K562 (cell line): ENCODE results near the gene SFR1. TPM values are rescaled to one million over a fixed set of nuclear protein-coding genes. Genes with fewer than 3 reads are reported as not detected.

Experiments
- ATAC-seq: fragments of 200-7000 bp; cut with Tn5 transposase; 3 replicates; pipeline ENCODE4 v1.9.1; 2020; ENCODE audit warnings: moderate library complexity
- BruUV-seq: library from RNA; stranded (reverse); fragments of 400-500 nt; replicated peaks from 2 replicates; lab custom pipeline; 2021; lab: Mats Ljungman, UMichigan
- CTCF ChIA-PET: fragments of 300-600 bp; formaldehyde crosslinking; extraction: SDS; loops from one replicate; lab custom pipeline; 2021; ENCODE audit warnings: low intra/inter-chr PET ratio; lab: Yijun Ruan, JAX
- POLR2A ChIA-PET: fragments of 300-600, 350-650 bp; sonication (Branson Sonifier 250); formaldehyde crosslinking; extraction: SDS; loops from one replicate; lab custom pipeline; 2021; ENCODE audit warnings: antibody characterized with exemption, inconsistent platforms; lab: Yijun Ruan, JAX
- DNase-seq, 4 experiments: peaks; one replicate each; pipeline versions ENCODE4 v3.0.0 to v3.0.0-alpha.2; 2011 to 2018; ENCODE audit warnings: low spot score in 3 of 4, mixed read lengths in 3 of 4; ENCODE audit errors: extremely low read depth in 1 of 4
- FAIRE-seq: peaks from 2 replicates; lab custom pipeline; 2011; peaks lifted over from hg19 to GRCh38; lab: Jason Lieb, UNC
- H2AFZ ChIP-seq: 2 replicates; pipeline ENCODE4 v1.6.0; 2011; ENCODE audit warnings: low read depth, low read length, control low read depth, inconsistent platforms
- H3K27ac ChIP-seq: fragments of 200-600 bp; 3 replicates; pipeline ENCODE4 v1.8.0; 2011; ENCODE audit warnings: low read depth, mild to moderate bottlenecking, control low read depth, inconsistent platforms, low read length, moderate library complexity, mixed read lengths; ENCODE audit errors: extremely low read depth
- H3K27me3 ChIP-seq, 2 experiments: fragments of 300-600 bp in 1 of 2; 2 replicates in 1 of 2; 3 replicates in 1 of 2; pipeline versions ENCODE4 v1.6.0 to v1.8.0; 2011; ENCODE audit warnings: inconsistent platforms in 2 of 2, low read length in 2 of 2, mild to moderate bottlenecking in 1 of 2, mixed read lengths in 1 of 2, moderate library complexity in 1 of 2; ENCODE audit not compliant: control insufficient read depth in 2 of 2, insufficient read depth in 2 of 2
- H3K36me3 ChIP-seq: fragments of 300-600 bp; 3 replicates; pipeline ENCODE4 v1.8.0; 2011; ENCODE audit warnings: mild to moderate bottlenecking, low read length, inconsistent platforms; ENCODE audit not compliant: control insufficient read depth, insufficient read depth
- H3K4me1 ChIP-seq, 2 experiments: fragments of 200-600 bp in 1 of 2; replicated peaks in 1 of 2; 2 replicates in 1 of 2; 3 replicates in 1 of 2; pipeline versions ENCODE4 v1.5.1 to v1.8.0; 2011; ENCODE audit warnings: inconsistent platforms in 2 of 2, low read length in 2 of 2, mild to moderate bottlenecking in 1 of 2, mixed read lengths in 1 of 2, moderate library complexity in 1 of 2; ENCODE audit not compliant: control insufficient read depth in 2 of 2, insufficient read depth in 2 of 2
- H3K4me2 ChIP-seq: 2 replicates; pipeline ENCODE4 v1.6.1; 2011; ENCODE audit warnings: low read length, control low read depth, inconsistent platforms, mixed read lengths; ENCODE audit not compliant: insufficient read depth
- H3K4me3 ChIP-seq: fragments of 200-600 bp; sonication (generic), shearing (Covaris generic); 2 replicates; pipeline ENCODE4 v1.5.1; 2016; ENCODE audit warnings: control low read depth, inconsistent platforms
- H3K79me2 ChIP-seq: fragments of 200-600 bp; 3 replicates; pipeline ENCODE4 v1.8.0; 2011; ENCODE audit warnings: low read length, inconsistent platforms; ENCODE audit not compliant: control insufficient read depth, insufficient read depth
- H3K9ac ChIP-seq, 2 experiments: 2 replicates each; pipeline versions ENCODE4 v1.6.0 to v1.6.1; 2011; ENCODE audit warnings: low read depth in 2 of 2, low read length in 2 of 2, control low read depth in 1 of 2, inconsistent platforms in 1 of 2, mild to moderate bottlenecking in 1 of 2, mixed read lengths in 1 of 2; ENCODE audit not compliant: insufficient read depth in 1 of 2
- H3K9me1 ChIP-seq: one replicate; pipeline ENCODE4 v1.6.0; 2011; ENCODE audit warnings: inconsistent platforms, mild to moderate bottlenecking, low read length, moderate library complexity; ENCODE audit not compliant: control insufficient read depth, insufficient read depth
- H3K9me3 ChIP-seq: replicated peaks from 2 replicates; pipeline ENCODE4 v1.5.1; 2011; ENCODE audit warnings: low read depth, low read length, inconsistent platforms; ENCODE audit not compliant: control insufficient read depth, insufficient read depth
- H4K20me1 ChIP-seq: replicated peaks from 2 replicates; pipeline ENCODE4 v1.6.1; 2011; ENCODE audit warnings: low read length, inconsistent platforms, mixed read lengths; ENCODE audit not compliant: control insufficient read depth, insufficient read depth
- BCOR ChIP-seq: fragments of 450-650 bp; IDR thresholded peaks from 2 replicates; pipeline ENCODE4 v1.6.1; 2016
- FOXP4 ChIP-seq: sonication (generic); formaldehyde crosslinking; IDR thresholded peaks from 2 replicates; pipeline ENCODE4 v1.8.0; 2022; ENCODE audit warnings: mild to moderate bottlenecking, missing genetic modification reagents, borderline replicate concordance
- GTF2E2 ChIP-seq: fragments of 200-800 bp; sonication (Bioruptor generic); IDR thresholded peaks from 2 replicates; pipeline ENCODE4 v1.6.1; 2016; ENCODE audit warnings: missing genetic modification characterization, missing compliant biosample characterization
- HDAC3 ChIP-seq: fragments of 450-650 bp; IDR thresholded peaks from 2 replicates; pipeline ENCODE4 v1.6.1; 2018; ENCODE audit warnings: borderline replicate concordance, mild to moderate bottlenecking, moderate library complexity; ENCODE audit not compliant: partially characterized antibody
- KLF6 ChIP-seq: fragments of 250-450 bp; sonication (Bioruptor Pico); IDR thresholded peaks from 2 replicates; pipeline ENCODE4 v1.4.0; 2020; ENCODE audit warnings: mild to moderate bottlenecking, moderate library complexity, borderline replicate concordance
- PKNOX1 ChIP-seq: fragments of 450-650 bp; IDR thresholded peaks from 2 replicates; pipeline ENCODE4 v1.6.1; 2016
- POLR2G ChIP-seq: fragments of 200-400 bp; formaldehyde crosslinking; IDR thresholded peaks from 2 replicates; pipeline ENCODE4 v1.6.1; 2017; ENCODE audit warnings: low read depth, mild to moderate bottlenecking, antibody characterized with exemption, low read length, moderate library complexity
- POLR2H ChIP-seq: IDR thresholded peaks from 2 replicates; pipeline ENCODE4 v1.6.1; 2016; ENCODE audit warnings: missing genetic modification characterization, low read depth, mild to moderate bottlenecking, control low read depth, missing compliant biosample characterization, moderate library complexity
- POLR3G ChIP-seq: IDR thresholded peaks from 2 replicates; pipeline ENCODE4 v1.6.1; 2011; ENCODE audit not compliant: insufficient read length, insufficient replicate concordance; ENCODE audit errors: extremely low read depth
- RAD51 ChIP-seq: fragments of 450-650 bp; IDR thresholded peaks from 2 replicates; pipeline ENCODE4 v1.7.1; 2016; ENCODE audit warnings: low read depth, mild to moderate bottlenecking, borderline replicate concordance
- SREBF1 ChIP-seq: fragments of 150-350 bp; IDR thresholded peaks from 2 replicates; pipeline ENCODE4 v1.6.1; 2014; ENCODE audit warnings: antibody characterized with exemption, low read depth, low read length, borderline replicate concordance
- ZBTB5 ChIP-seq: fragments of 450-650 bp; IDR thresholded peaks from 2 replicates; pipeline ENCODE4 v1.6.1; 2017; ENCODE audit warnings: antibody characterized with exemption
- ZNF444 ChIP-seq: fragments of 250-450 bp; sonication (Bioruptor Pico); IDR thresholded peaks from 2 replicates; pipeline ENCODE4 v1.4.0; 2020; ENCODE audit warnings: mild to moderate bottlenecking, moderate library complexity
- ZNF766 ChIP-seq: fragments of 200-800 bp; sonication (Bioruptor generic); conservative IDR thresholded peaks from 2 replicates; pipeline ENCODE4 v1.6.1; 2016; ENCODE audit warnings: missing genetic modification characterization, missing compliant biosample characterization
- WGBS: fragments of 100-300 bp; shearing (Covaris generic); methylation state at CpG from one replicate; pipeline ENCODE4 v1.1.6; 2016; ENCODE audit warnings: low coverage, mixed read lengths; ENCODE audit not compliant: insufficient coverage; ENCODE audit errors: missing lambda C conversion rate; 5-methylcytosine and 5-hydroxymethylcytosine counted together
- in situ Hi-C: fragments of 300-500 bp; cut with MboI; formaldehyde crosslinking; loops from 4 replicates; pipeline ENCODE4 v1.15.0; 2018; ENCODE audit warnings: inconsistent platforms, mixed read lengths
- intact Hi-C: fragments of 100-400 bp; cut with micrococcal nuclease; formaldehyde crosslinking; loops from 2 replicates; pipeline ENCODE4 v1.14.2; 2022
- polyA plus RNA-seq, 8 experiments: library from polyadenylated mRNA; depleted of rRNA in 4 of 8; stranded (reverse) in 5 of 8; unstranded in 3 of 8; fragments of >200 nt; fragmentation: Nextera tagmentation in 2 of 8; fragmentation: Illumina TruSeq in 1 of 8; extraction: Ambion mirVana in 2 of 8; extraction: Trizol in 1 of 8; gene quantifications; 2 replicates each; pipeline versions ENCODE4 v1.2.1 to v1.2.3, GENCODE V29; 2011 to 2014; ENCODE audit warnings: inconsistent platforms in 1 of 8, missing spikeins in 1 of 8
- total RNA-seq, 7 experiments: library from RNA; depleted of rRNA in 6 of 7; stranded (reverse); fragments of >200 nt in 6 of 7; fragmentation: Illumina TruSeq in 2 of 7; extraction: Trizol in 2 of 7; gene quantifications; 2 replicates each; pipeline versions ENCODE4 v1.2.1 to v1.2.3, GENCODE V29; 2011 to 2021; ENCODE audit warnings: low replicate concordance in 1 of 7
- TF ChIP-seq, protein P1 (sequence below): sonication (generic); formaldehyde crosslinking; IDR thresholded peaks from 2 replicates; pipeline ENCODE4 v1.5.0; 2020; ENCODE audit warnings: missing genetic modification reagents

SFR1 gene
- total and polyA plus RNA-seq, 9 of the 15 experiments (the other 6 are each of a cell fraction or from before 2014, with no cell fraction given), result 4.3 to 18.7 (median 9.1) TPM

DNA sequence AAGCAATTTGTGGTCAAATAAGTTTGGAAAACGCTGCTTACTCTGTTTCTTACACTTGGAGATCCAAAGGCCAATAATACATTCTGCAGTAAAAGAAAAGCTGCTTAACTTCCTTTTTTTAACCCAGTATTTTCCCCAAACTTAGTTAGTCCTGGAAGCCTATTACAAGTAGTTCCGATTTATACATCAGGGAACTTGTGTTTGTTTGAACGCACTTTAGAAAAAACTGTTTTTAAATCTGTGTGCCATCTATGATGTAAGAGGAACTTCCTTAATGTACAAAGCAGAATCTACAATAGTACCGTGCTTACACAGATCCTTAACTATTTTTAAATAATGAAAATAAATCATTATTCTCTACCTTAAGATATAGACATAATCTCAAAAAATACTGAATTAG is 23.0 kb downstream of the SFR1 start (continued):
- no peak for TF ChIP-seq ZBTB5
- no peak for TF ChIP-seq POLR2H
- no peak for TF ChIP-seq FOXP4
- TF ChIP-seq POLR3G, result no peak
- TF ChIP-seq BCOR, result no peak
- TF ChIP-seq, all 486 proteins: peak for 0

GRCh38 chr10:104146882-104147281 is 24.9 kb downstream of the SFR1 start:
- FAIRE-seq, result no peak
- Histone ChIP-seq H3K27ac (no peak overlapping the region), H3K4me1 (no peaks in the 10 kb centered on the region), H3K79me2 (no peaks in the 10 kb centered on the region), H3K9me1 (no peaks in the 10 kb centered on the region), H2AFZ (no peak overlapping the region), H3K9ac (no peak overlapping the region), H3K4me2 (no peak overlapping the region), H3K27me3 (no peaks in the 10 kb centered on the region; a peak in 1 of 5 replicates), H4K20me1 (no peaks in the 10 kb centered on the region), H3K36me3 (no peaks in the 10 kb centered on the region), H3K9me3 (no peaks in the 10 kb centered on the region), H3K4me3 (no peak overlapping the region)
- intact Hi-C loops (no loop called here), in situ Hi-C loops (no loop called here)
- DNase-seq, result no peak
- ChIA-PET POLR2A (interaction anchor here (1.4 kb wide), 1 partner anchor 17 kb away, joined by 3 read pairs; no protein-coding TSS in a partner anchor), CTCF (no interaction called here)
- 0% methylated on average over 1 of the region's 1 CpG for WGBS
- no TSS peak for BruUV-seq
- no peak for ATAC-seq
- TF ChIP-seq SREBF1 (no peak), RAD51 (no peak), HDAC3 (no peak), KLF6 (CRISPR knock-in tag) (no peak), ZNF444 (CRISPR knock-in tag) (no peak), ZNF766 (CRISPR knock-in tag) (no peak), PKNOX1 (no peak), POLR2G (no peak), GTF2E2 (tag) (no peak)
- TF ChIP-seq, protein P1, sequence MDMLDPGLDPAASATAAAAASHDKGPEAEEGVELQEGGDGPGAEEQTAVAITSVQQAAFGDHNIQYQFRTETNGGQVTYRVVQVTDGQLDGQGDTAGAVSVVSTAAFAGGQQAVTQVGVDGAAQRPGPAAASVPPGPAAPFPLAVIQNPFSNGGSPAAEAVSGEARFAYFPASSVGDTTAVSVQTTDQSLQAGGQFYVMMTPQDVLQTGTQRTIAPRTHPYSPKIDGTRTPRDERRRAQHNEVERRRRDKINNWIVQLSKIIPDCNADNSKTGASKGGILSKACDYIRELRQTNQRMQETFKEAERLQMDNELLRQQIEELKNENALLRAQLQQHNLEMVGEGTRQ (CRISPR knock-in tag), result no peak
